Posterior vena cava (tissue), 2 donors: Measurements from ENCODE around the gene MRM3. TPM values are rescaled to one million over a fixed set of nuclear protein-coding genes. Genes with fewer than 3 reads are reported as not detected.
"Not testable (repeated sequence)": the region's sequence is repeated elsewhere in the genome, so short reads cannot be mapped to it uniquely, and the experiment has no call there.

Experiments
- DNase-seq: peaks from one replicate; pipeline ENCODE4 v3.0.0-alpha.2; 2020; ENCODE audit warnings: low spot score
- intact Hi-C, 2 donors: fragments of 100-400 bp; cut with DNase I; formaldehyde crosslinking; loops; one replicate each; pipeline versions ENCODE4 v1.14.1 to v1.14.2; 2022 to 2023
- total RNA-seq, 2 donors: library from RNA; stranded (reverse); fragmentation: NEBNext Ultra II Directional; extraction: Animal tissue kit (Norgen Biotek cat#: 25700); gene quantifications; one replicate each; pipeline ENCODE4 v1.2.1, GENCODE V29; 2021
- donor health status: DM: yes; HTN: yes; CAD: no.
- donor health status: DM: yes; HTN: yes; CAD: no.

The MRM3 gene
- total RNA-seq, 2 donors from 2014 or later: 7.4 to 7.8 TPM

DNA sequence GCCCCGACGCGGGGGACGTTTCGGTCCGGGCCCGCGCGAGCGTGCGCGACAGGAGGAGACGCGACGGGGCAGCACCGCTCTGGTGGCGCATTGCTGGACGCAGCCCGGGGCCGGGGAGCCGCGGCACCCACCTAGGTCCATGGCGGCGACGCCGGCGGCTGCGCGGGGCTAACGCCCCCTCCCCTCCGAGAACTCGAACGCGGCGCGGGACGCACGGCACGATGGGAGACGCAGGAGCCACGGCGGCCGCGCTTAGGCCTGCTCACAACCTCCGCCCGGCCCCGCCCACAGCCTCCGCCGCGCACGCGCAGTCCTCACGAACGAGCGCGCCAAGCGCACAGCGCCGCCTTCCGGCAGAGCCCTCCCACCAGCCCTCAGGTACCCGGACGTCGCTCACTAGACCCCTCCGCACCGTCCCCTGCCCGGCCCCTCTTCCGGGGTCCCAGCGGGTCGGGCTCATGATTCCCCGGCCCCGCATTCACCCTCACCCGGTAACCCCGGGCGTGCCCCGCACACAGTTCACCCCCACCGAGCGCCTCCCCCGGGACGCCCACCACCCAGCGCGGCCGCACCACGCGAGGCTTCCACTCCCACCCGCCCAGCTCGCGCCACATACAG lies 30.0 kb upstream of the MRM3 start, which contains the start of gene GEMIN4:
Gene GEMIN4 (minus strand): TSS at position 263 of the 618 bp plus-strand sequence. CDS start 122 bp downstream, at position 141.
- intact Hi-C loops: no loop called here
- DNase-seq: peak; percentile 98

DNA sequence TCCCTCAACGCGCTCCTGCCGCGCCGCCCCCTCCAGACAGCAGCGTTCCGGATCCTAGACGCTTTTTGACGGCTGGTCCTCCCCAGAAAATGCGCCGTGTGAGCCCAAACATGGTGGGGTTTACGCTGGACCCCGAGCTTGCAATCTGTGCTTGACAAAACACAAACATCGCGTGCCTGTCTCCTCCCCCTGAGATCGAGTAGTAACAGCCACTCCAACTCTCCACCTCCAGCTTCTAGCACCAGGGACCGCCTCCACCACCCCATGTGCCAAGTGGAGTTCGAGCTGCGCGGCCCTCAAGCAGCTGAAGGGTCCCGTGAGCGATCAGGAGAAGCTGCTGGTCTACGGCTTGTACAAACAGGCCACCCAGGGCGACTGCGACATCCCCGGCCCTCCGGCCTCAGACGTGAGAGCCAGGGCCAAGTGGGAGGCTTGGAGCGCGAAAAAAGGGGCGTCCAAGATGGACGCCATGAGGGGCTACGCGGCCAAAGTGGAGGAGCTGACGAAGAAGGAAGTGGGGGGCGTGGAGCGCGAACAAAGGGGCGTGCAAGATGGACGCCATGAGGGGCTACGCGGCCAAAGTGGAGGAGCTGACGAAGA lies 29.4 kb upstream of the MRM3 start:
- intact Hi-C loops: no loop called here
- DNase-seq: peak; percentile 91

- intact Hi-C loops: no loop called here
- peak; percentile 23 for DNase-seq
Measured at GRCh38 chr17:753418-753817, 28.7 kb upstream of the MRM3 start.

DNA sequence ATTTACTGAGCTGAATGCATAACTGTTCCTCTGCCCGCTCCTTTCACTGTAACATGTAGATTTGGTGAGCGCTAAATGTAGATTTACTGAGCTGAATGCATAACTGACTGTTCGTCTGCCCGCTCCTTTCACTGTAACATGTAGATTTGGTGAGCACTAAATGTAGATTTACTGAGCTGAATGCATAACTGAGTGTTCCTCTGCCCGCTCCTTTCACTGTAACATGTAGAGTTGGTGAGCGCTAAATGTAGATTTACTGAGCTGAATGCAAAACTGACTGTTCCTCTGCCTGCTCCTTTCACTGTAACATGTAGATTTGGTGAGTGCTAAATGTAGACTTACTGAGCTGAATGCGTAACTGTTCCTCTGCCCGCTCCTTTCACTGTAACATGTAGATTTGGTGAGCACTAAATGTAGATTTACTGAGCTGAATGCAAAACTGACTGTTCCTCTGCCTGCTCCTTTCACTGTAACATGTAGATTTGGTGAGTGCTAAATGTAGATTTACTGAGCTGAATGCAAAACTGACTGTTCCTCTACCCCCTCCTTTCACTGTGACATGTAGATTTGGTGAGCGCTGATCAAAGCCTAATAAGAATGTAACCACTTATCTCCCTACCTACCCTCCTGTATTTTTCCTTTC lies 26.7 kb upstream of the MRM3 start:
- intact Hi-C loops, DNase-seq: not testable (repeated sequence)

DNA sequence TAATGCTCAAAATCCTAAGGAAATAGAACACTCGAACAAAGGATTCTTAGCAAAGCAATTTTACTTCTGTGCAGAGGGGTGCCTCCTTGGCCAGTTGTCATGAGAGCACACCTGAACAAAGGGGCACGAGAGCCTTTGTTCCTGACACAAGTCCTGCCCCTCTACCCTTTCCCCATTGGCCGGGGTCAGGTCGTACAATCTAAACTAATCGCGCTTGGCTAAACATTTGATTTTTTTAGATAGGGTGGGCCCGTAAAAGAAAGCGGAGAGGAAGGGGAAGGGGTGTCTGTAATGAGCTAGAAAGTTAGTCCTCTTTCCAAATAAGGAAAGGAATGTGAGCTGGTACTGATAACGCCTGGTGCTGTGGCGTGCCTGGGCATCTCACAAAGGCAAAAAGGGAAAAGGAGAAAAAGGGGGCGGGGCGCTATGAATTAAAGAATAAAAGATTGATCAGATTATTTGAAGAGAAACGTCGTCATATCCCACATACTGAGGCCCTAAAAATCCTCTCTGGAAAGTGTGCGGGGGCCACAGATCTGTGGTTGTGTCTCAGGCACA lies 26.1 kb upstream of the MRM3 start:
- DNase-seq: peak; percentile 37
- intact Hi-C loops: not testable (repeated sequence)

DNA sequence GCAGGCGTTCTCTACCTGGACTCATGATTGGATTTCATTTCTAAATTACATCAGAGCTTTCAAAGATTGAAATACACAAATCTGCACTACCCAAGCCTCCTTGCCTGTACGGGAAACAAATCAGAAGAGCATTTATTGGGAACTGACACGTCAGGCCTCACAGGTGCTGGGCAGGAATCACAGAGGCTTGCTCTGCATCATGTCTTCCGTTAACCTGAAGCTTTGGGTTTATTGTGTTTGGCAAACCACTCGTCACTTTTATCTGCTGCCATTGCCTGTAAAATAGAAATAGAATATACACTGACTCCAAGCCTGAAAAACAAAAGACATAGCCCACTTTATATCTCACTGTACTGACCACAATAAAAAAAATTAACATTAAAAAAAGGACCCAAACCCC lies 22.2 kb upstream of the MRM3 start:
- DNase-seq: peak; percentile 9
- intact Hi-C loops: no loop called here

- DNase-seq: peak; percentile 61
- intact Hi-C loops: no loop called here
Measured at GRCh38 chr17:760371-760770, 21.8 kb upstream of the MRM3 start.

DNA sequence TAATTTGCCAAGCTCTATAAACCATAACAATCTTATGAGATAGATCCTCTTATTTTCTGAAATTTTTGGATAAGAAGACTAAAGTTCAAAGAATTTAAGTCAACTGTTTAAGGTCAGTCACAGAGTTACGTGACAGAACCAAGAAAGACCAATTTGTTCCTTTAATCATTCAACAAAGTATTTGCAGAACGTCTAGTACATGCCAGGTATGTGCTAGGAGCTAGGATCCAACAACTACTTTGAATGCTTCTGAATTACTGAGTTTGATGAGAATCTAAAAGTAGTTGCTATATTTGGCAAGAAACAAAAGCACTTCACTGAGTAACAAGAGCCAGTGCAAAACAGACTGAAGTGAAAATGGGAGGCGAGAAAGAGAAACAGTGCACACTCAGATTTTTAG lies 15.1 kb upstream of the MRM3 start:
- no peak for DNase-seq
- intact Hi-C loops: loop anchor here in 1 of 2 donors (5.0 kb wide), 1 partner anchor 435 kb away; no protein-coding TSS in a partner anchor

- intact Hi-C loops: no loop called here
- DNase-seq: no peak
Measured at GRCh38 chr17:773016-773415, 9.1 kb upstream of the MRM3 start.

DNA sequence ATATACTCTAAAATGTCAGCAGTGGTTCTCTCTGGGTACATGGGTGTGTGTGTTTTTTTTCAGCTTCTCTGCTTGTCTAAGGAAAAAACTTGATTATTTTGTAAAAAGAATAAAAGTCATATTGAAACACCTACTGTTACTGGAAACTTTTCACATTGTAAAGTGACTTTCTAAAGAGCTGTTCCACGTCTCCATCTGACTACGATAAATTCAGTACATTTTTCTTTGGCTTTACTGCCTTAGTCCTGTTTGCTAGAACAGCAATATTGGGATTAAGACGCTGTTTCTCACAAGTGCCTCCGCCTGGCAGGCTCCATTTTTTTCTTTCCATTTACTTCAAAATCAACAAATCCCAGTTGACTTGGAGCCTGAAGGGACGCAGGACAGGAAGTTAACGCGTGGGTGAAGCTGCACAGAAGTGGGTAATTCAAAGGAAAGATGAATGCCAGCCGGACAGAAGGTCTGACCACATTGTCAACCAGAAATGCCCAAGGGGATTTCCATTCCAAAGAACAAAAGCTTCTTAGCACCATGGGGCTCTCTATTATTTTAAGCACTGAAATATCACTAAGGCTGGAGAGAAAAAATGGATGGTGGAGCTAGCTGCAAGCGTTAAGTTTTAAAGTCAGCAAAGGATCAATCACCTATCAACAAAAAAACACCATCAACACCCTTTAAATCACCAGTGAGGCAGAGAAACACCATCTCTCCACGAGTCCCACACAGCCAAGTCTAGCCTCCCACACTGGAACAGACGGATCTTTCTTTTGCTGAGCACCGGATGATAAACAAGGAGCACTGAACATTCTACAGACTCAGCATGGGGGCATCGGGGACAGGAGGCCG lies 8.5 kb upstream of the MRM3 start:
- peak; percentile 7 for DNase-seq
- intact Hi-C loops: no loop called here

- intact Hi-C loops: no loop called here
Measured at GRCh38 chr17:774313-774584, 7.9 kb upstream of the MRM3 start.

DNA sequence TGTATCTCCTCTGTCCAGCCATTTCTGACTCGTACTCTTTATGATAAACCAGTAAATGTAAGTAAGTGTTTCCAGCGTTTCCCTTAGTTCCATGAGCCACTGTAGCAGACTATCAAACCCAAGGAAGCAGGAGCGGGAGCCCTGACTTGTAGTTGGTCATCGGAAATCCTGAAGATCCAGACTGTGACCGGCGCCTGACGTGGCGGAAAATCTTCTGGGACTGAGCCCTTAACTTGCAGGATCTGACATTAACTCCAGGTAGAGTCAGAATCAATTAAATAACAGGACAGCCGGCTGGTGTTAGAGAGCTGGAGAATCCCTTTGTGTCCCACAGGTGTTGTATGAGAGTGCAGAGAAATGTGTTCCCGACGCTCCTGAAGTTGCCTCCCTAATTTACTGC lies 4.1 kb upstream of the MRM3 start:
- DNase-seq: peak; percentile 28
- intact Hi-C loops: no loop called here

More at GRCh38 chr17:774313-774584, 7.9 kb upstream of the MRM3 start:
- peak; percentile 12 for DNase-seq

GRCh38 chr17:784143-784542 lies 2.0 kb downstream of the MRM3 start:
- DNase-seq: peak; percentile 5
- intact Hi-C loops: no loop called here

DNA sequence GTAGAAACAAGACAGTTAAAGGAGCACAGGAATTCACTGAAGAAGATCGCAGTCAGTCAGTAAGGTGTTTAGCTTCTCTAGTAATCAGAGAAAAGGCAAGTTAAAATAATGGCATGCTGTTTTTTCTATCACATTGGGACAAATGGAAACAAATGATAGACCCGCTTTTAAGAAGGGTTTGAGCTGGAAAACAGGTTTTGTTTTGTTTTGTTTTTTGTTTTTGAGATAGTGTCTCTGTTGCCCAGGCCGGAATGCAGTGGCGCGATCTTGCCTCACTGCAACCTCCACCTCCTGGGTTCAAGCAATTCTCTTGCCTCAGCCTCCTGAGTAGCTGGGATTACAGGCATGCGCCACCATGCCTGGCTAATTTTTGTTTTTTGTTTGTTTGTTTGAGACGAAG lies 3.7 kb downstream of the MRM3 start:
- intact Hi-C loops, DNase-seq: not testable (repeated sequence)

GRCh38 chr17:787641-788221 lies 5.6 kb downstream of the MRM3 start:
- intact Hi-C loops: no loop called here
- DNase-seq: peak; percentile 38

GRCh38 chr17:788551-788950 lies 6.4 kb downstream of the MRM3 start:
- peak; percentile 53 for DNase-seq
- intact Hi-C loops: no loop called here

DNA sequence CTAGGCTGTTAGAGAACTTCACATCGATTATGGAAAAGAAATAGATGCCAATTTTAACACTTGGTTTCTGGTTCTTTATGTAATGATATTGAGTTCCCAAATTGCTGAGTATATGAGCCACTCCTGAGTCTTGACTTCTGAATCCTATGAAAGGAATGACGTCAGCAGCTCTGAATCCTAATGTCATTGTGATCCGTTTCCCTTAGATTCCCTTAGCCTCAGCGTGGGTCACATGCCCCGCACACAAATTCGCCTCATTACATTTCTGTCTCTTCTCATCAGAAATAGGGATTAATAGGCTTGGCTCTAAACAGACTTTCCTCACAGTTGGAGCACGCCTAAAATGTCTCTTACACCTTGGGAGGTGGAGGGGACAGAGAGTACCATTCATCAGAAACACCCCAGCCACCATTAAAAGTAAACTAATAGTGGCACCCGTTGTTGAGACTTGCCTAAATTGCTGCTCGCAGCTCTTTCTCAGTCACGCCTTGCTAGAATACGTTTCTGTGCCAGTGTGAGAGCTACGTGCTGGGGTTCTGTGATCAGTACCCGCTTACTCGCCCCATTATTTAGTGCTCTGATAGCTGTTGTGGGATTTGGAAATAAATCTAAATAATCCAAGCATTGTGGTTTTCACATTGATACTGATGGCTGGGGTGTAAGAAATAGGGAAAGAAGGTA lies 7.1 kb downstream of the MRM3 start:
- DNase-seq: peak; percentile 10
- intact Hi-C loops: no loop called here

DNA sequence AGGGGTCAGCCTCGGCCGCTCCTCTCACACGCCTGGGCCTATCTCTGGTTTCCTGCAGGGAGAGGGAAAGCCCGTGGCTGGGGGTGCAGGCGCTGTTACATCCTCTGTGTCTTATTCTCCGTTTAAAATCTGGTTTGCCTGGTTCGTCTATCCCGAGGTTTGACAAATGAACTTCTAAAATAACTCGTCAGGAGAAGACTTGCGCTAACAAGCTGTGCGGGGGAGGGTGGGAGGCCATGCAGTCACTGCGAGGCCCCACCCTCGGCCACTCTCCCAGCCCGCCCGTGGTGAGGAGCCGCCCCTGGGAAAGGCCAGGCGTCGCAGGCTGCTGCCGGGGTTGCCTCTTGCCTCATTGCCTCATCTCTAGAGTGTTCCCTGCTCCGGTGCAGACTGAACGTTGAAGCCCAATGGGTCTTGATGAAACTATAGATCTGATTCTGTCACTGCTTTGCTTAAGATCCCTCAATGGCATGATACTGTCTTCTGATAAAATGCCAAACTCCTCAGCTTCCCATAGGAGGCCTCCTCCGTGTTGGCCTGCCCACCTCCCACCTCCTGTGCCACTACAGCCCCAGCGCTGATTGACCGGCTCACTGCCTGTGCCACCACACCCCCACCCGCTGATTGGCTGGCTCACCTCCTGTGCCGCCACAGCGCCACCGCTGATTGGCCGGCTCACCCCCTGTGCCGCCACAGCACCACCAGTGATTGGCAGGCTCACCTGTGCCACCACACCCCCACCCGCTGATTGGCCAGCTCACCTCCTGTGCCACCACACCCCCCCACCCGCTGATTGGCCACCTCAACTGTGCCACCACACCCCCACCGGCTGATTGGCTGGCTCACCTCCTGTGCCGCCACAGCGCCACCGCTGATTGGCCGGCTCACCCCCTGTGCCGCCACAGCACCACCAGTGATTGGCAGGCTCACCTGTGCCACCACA lies 8.0 kb downstream of the MRM3 start:
- peak; percentile 88 for DNase-seq

More for the DNA sequence above, 8.0 kb downstream of the MRM3 start:
- intact Hi-C loops: not testable (repeated sequence)
